GM18498 (cell line): ENCODE data around the gene FBXO21.
A peak's percentile ranks its signal among the peaks of the same experiment; 100 is the strongest.
"Not testable (repeated sequence)": the region's sequence is repeated elsewhere in the genome, so short reads cannot be mapped to it uniquely, and the experiment has no call there.

Experiments
- ATAC-seq: cut with Tn5 transposase; IDR thresholded peaks from one replicate; pipeline ENCODE4 v1.9.1; 2021; ENCODE audit warnings: mild to moderate bottlenecking, moderate library complexity; ENCODE audit not compliant: unreplicated experiment

FBXO21 gene

GRCh38 chr12:117190210-117190781, at the start of gene FBXO21:
FBXO21 (minus strand) TSS chr12:117190470; CDS start chr12:117190456, 14 bp downstream.
- ATAC-seq = peak; percentile 96

DNA sequence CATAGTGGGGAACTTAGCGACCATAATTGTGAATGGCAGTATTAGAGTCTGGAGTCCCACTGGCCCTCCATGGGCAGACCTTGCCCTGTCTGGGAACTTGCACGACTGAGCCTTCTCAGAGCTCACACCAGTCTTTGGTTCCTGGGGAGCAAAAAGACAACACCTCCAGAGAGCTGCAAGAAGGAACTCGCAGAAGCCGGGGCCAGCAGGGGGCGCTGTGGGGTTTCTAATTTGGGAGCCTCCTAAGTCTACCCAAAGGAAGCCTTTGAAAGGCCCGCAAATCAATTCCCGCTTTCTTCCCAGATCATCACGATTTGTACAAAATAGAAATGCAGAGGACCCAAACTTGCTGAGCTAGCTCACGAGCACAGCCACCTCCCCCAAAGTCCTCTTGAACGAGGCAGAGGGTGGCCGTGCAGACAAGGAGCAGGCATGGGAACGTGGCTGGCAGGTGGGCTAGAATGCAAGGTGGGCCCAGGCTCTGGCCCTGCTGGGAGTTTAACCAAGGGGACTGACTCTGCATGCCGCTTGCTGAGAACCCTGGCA, 46.3 kb upstream of the FBXO21 start:
- no peak for ATAC-seq

DNA sequence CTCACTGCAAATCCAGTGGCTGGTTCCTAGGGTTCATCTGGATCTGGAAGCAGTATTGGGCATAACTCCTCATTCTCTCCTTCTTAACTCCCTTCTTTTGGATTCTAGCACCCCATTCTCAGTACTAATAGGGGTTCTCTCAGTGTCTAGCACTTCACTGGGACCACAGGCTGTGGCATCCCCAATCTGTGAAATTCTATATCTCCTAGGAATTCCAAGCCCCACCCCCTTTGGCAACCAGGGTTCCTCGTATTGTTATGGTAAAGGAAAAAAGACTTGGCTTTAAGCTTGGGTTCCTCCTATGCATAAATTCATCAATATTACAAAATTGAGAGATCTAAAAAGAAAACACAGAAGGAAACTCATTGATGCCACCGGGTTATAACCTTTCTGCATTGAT, 45.0 kb upstream of the FBXO21 start:
- no peak for ATAC-seq

DNA sequence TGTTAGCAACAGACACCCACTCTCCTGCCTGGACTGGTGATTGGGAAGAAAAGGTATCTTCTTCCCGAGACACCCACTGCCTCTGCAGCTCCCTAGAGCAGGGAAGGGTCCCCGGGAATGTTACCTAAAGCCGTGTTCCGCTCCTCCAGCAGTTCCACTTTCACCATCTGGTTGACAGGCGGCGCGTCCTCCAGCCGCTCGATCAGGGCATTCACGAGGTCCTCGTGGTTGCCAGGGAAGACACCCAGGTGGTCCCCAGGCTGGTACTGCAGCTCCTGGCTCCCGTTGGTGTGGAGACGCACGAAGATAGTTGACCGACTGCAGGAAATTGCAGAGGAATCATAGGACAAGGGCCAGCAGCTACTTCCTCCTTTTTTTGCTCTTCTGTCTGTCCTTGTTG, 44.2 kb upstream of the FBXO21 start:
- no peak for ATAC-seq

- no peak for ATAC-seq
Measured at GRCh38 chr12:117231750-117232149, 41.5 kb upstream of the FBXO21 start.

- ATAC-seq = no peak
Measured at GRCh38 chr12:117228239-117228638, 38.0 kb upstream of the FBXO21 start.

DNA sequence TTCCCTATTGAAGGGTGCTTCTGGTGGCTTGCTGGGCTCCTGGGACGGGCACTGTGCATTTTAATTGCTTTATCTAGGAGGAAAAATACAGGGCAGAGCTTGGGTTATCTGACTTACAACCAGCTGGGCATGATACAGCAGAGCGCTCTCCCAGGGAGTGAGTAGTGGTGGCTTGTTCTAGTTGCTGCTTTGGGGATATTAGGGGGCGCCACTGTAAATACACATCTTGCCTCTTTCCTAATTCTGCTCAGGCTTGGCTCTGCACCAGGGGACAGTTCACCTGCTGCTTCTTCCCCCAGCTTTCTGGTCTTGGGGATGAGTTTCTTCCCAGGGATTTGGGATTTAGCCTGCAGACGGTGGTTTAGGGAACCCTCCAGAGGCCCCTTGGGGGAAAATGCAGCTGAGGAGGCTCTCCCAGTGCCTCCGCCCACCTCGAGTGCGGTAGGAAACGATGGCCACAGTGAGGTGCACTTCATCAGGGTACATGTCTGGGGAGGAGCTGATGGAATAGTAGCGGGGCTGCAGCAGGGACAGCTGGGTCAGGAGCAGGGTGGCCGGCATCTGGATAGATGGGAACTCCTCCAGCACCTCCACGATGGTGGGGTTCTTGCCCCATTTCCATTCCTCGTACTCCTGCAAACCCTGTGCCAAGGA, 36.9 kb upstream of the FBXO21 start:
- ATAC-seq = no peak

- no peak for ATAC-seq
Measured at GRCh38 chr12:117226505-117226904, 36.2 kb upstream of the FBXO21 start.

- no peak for ATAC-seq
Measured at GRCh38 chr12:117225179-117225578, 34.9 kb upstream of the FBXO21 start.

DNA sequence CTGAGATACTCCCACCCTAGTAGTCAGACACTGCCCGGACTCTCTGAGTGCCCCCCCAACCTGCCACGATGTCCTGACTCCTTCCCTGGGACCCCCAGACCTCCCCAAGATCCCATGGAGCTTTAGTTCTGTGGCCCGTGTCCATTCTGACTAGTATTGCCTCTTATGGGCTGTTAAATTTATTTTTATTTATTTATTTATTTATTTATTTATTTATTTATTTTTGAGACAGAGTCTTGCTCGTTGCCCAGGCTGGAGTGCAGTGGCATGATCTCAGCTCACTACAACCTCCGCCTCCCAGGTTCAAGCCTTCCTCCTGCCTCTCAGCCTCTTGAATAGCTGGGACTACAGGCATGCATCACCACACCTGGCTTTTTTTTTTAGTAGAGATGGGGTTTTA, 30.7 kb upstream of the FBXO21 start:
- ATAC-seq = not testable (repeated sequence)

DNA sequence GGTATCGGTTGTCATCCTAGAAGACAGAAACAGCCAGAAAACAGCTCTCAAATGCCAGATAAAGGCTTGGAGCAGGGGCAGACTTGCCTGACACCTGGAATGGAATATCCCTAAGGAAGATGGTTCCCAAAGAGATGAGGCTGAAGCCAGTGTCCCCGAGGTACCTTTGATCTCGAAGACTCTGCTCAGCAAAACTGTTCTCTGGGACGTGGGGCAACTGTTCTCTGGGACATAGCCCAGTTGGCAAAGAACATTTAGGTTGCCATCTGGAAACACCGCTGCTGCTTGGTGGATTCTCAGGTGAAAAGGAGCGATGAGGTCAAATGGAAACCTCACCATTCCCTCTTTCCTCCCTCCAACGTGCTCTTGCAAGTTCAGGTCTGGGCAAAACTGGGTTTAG, 27.9 kb upstream of the FBXO21 start:
- no peak for ATAC-seq

GRCh38 chr12:117216686-117217085, 26.4 kb upstream of the FBXO21 start:
- ATAC-seq = no peak

DNA sequence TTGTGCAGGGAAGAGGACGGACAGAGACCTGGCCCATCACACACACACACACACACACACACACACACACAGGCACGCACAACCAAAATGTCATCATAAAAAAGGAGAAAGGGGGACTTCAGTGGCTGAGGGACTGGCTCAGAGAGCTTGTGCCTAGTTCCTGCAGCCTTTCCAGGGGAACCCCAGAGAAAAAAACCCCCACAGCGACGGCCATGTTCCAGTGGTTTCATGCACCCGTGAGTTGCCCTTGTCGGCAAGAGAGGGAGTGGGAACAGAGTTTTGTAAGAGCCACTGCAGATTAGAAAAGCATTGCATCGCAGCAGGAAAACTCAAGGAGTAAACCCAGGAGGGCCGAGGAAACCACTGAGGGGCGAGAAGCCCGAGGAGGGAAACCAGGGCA, 24.5 kb upstream of the FBXO21 start:
- no peak for ATAC-seq

GRCh38 chr12:117213295-117213808, 23.1 kb upstream of the FBXO21 start:
- no peak for ATAC-seq

DNA sequence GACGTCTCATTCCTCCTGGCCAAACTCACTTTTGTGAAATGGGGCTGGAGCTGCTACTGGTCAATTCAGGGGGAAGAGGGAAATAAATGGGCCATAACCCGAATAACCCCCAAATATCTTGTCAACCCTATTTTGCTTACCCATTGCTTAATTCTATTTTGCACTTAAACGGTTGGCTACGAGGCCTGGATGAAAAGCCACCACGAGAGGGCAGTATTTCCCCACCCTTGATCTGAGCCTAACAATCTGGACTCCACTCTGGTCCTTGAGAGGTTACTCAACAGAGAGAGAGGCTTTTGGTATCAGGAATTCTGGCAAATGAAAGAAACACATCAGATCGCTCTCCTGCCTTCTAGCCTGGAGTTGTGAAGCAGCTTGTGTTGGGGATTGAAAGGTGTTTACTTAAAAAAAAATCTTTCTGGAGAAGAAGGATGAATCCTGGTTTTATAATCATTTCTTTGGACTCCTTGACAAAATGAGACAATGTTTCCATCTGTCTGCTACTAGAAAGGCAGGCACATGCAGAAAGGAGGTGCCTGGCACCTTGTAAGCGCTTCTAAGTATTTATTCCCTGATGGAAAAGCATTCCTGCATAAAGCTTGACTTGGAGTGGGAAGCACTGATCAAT, 22.4 kb upstream of the FBXO21 start:
- no peak for ATAC-seq

DNA sequence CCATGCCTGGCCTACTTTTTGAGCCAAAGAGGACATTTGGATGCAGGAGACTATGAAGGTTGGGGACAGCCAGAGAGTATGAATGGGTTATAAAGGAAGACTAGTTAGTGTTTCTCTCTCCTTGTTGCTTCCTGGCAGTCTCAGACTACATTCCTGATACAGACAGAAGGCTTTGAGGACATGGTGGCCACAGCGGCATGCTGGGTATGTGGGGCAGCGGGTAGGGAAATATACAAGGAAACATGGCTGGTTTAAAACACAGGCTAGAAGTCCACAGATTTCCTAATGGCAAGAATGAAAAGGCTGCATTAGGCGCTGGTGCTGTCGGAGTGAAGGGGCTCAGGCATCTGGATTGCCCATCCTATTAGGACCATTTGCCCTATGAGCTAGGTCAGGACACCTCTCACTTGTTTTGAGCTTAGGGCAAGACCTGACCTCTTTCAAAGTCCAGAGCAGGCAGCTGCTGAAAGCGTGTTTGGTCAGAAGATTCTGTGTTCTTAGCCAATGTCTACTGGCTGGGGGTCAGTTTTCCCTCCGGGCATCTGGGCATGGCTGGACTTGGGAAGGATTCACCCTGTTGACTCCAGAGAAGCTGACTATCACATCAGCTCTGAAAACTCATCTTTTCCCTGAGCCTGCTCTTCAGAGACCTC, 20.1 kb upstream of the FBXO21 start:
- ATAC-seq = no peak

- no peak for ATAC-seq
Measured at GRCh38 chr12:117209626-117210025, 19.4 kb upstream of the FBXO21 start.

DNA sequence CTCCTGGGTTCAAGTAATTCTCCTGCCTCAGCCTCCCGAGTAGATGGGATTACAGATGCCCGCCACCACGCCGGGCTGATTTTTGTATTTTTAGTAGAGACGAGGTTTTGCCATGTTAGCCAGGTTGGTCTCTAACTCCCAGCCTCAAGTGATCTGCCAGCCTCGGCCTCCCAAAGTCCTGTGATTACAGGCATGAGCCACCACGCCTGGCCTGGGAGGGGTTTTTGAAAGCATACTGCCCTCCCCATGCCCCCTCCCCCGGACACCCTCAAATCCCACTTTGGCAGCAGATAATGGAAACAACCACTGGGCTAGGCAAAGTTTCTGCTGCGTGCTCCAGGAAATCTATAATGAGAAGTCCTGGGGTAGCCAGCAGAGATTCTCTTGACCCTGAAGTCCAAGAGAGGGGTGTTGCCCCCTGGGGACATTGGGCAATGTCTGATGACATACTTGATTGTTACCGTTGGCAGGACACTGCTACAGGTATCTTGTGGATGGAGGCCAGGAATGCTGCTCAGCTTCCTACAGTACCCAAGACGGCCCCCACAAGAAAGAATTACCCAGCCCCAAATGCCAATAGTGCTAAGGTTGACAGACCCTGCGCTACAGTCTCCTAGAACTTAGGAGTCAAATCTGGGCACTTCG, 18.7 kb upstream of the FBXO21 start:
- no peak for ATAC-seq

- ATAC-seq = no peak
Measured at GRCh38 chr12:117208206-117208605, 17.9 kb upstream of the FBXO21 start.

DNA sequence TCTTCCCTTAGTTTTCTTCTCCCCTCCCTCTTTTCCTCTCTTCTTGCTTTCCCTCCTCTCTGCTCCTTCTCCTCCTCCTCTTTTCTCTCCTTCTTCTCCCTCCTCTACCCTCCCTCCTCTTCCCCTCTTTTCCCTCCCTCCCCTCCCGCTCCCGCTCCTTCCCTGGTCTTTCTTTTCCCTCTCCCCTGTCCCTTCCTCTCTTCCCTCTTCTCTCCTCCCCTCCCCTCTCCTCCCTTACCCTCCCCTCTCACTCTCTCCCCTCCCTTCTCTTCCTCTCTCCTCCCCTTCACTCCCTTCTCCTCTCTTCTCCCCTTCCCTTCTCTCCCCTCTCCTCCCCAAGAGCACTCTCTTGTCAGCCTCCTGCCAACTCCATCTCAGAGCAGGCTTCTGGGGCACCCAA, 17.4 kb upstream of the FBXO21 start:
- ATAC-seq = no peak

- ATAC-seq = no peak
Measured at GRCh38 chr12:117202556-117202955, 12.3 kb upstream of the FBXO21 start.
